ENCODE data around the gene LRRC73. TPM values are rescaled to one million over a fixed set of nuclear protein-coding genes. Genes with fewer than 3 reads are reported as not detected.

Gene LRRC73
- total and polyA plus RNA-seq, 2 of the 8 experiments (the other 6 are each of a cell fraction or from before 2014, with no cell fraction given), result 0.24 to 0.26 TPM

GRCh38 chr6:43468240-43468639 lies 41.9 kb downstream of the LRRC73 start:
- Histone ChIP-seq H3K23ac (ENCODE audit: insufficient read length) (no peak overlapping the region), H2AK5ac (ENCODE audit: low read depth, low read length) (no peak overlapping the region), H3K4me3 (ENCODE audit: extremely low read depth in 1 of 4, insufficient read depth in 2 of 4, low read depth in 3 of 4, low read length in 4 of 4) (no peak overlapping the region), H3K18ac (ENCODE audit: extremely low read depth, low read length) (no peak overlapping the region), H3K4me1 (replicated peaks in 1 of 4; ENCODE audit: control insufficient read depth in 3 of 4, insufficient read depth in 4 of 4, low read length in 3 of 4) (peaks cover 0 to 8% (median 5%) of the 10 kb centered on the region in 4 experiments; a peak in 4 of 7 replicates), H3K14ac (ENCODE audit: insufficient read length) (no peak overlapping the region), H3K79me1 (ENCODE audit: low read depth, low read length) (no peaks in the 10 kb centered on the region), H2BK12ac (ENCODE audit: low read depth, low read length) (no peak overlapping the region), H3K4ac (replicated peaks; ENCODE audit: insufficient read length, low read depth, low read length) (no peak overlapping the region), H3K27ac (ENCODE audit: low read depth, low read length) (no peak overlapping the region), H4K8ac (ENCODE audit: extremely low read depth, insufficient read depth, low read length) (no peak overlapping the region), H3K36me3 (ENCODE audit: control insufficient read depth in 2 of 4, insufficient read depth in 4 of 4, low read length in 3 of 4) (no peaks in the 10 kb centered on the region), H4K91ac (replicated peaks; ENCODE audit: insufficient read length, low read length) (no peak overlapping the region), H2BK15ac (ENCODE audit: low read length) (no peak overlapping the region), H3K23me2 (ENCODE audit: low read depth, low read length) (no peaks in the 10 kb centered on the region), H2BK20ac (ENCODE audit: low read length) (no peak overlapping the region), H2AFZ (ENCODE audit: low read length) (0 out of 2 replicates have a peak overlapping the region, but pooled peaks have one; percentile 97), H3K27me3 (replicated peaks in 1 of 4; ENCODE audit: control insufficient read depth in 3 of 4, extremely low read depth in 1 of 4, insufficient read depth in 3 of 4, low read length in 3 of 4) (no peaks in the 10 kb centered on the region), H3K79me2 (ENCODE audit: control insufficient read depth in 1 of 2, insufficient read depth in 2 of 2, low read length in 2 of 2) (no peaks in the 10 kb centered on the region), H3K9ac (replicated peaks in 1 of 4; ENCODE audit: extremely low read depth in 1 of 4, low read depth in 3 of 4, low read length in 3 of 4) (no peak overlapping the region), H2BK5ac (ENCODE audit: low read depth, low read length) (no peak overlapping the region), H3K9me3 (ENCODE audit: insufficient read depth in 2 of 2, low read depth in 1 of 2, low read length in 1 of 2) (no peaks in the 10 kb centered on the region), H4K20me1 (replicated peaks in 1 of 2; ENCODE audit: control insufficient read depth in 1 of 2, insufficient read depth in 2 of 2, low read length in 2 of 2) (no peaks in the 10 kb centered on the region), H3K56ac (replicated peaks; ENCODE audit: insufficient read length, low read depth, low read length) (no peak overlapping the region), H2BK120ac (replicated peaks; ENCODE audit: low read depth, low read length) (no peak overlapping the region), H4K5ac (ENCODE audit: insufficient read length, low read depth, low read length) (no peak overlapping the region), H3K4me2 (ENCODE audit: insufficient read depth in 1 of 2, low read depth in 2 of 2, low read length in 2 of 2) (no peak overlapping the region)
- FAIRE-seq, result no peak
- WGBS, 2 experiments (ENCODE audit: extremely low coverage in 1 of 2, insufficient coverage in 1 of 2, insufficient read length in 1 of 2, insufficient replicate concordance in 2 of 2, low coverage in 1 of 2, low lambda C conversion rate in 2 of 2, missing lambda C conversion rate in 1 of 2), result 94% methylated on average over 4 of the region's 4 CpGs; no CpG with 5 or more reads in 1 of the 2 experiments
- DNase-seq (ENCODE audit: low read depth in 1 of 2, low spot score in 2 of 2), result no peak
- TF ChIP-seq RAD21 (IDR thresholded peaks at IDR 0.05 in 1 of 2, conservative IDR thresholded peaks at IDR 0.05 in 1 of 2; ENCODE audit: low read depth in 2 of 2, low read length in 2 of 2), result no peak
- ChIA-PET CTCF (ENCODE audit: partially characterized antibody) (interaction anchor here (1.3 to 32.9 kb wide), 3 partner anchors 11 to 32 kb away, joined by 3 to 536 read pairs (median 4); partner anchors contain the start of gene LRRC73), POLR2A (ENCODE audit: partially characterized antibody) (interaction anchor here (1.5 kb wide), 1 partner anchor 9 kb away, joined by 5 read pairs; the partner anchor contains the start of gene TJAP1)
